ENCODE measurements around the gene ILF3.

ILF3 gene

GRCh38 chr19:10641248-10641647 lies 12.9 kb upstream of the ILF3 start:
- H3K9me3 ChIP-seq (ENCODE audit: control insufficient read depth, low read length) = no peaks in the 10 kb centered on the region
- H3K4me3 ChIP-seq (ENCODE audit: insufficient read depth, low read depth, low read length) = no peak overlapping the region
- H3K27me3 ChIP-seq (ENCODE audit: control insufficient read depth, insufficient read depth, low read length, poor library complexity, severe bottlenecking) = no peaks in the 10 kb centered on the region
- peaks cover 19% of the 10 kb centered on the region for H3K36me3 ChIP-seq (ENCODE audit: control insufficient read depth, insufficient read depth, low read length)
- peaks cover 18% of the 10 kb centered on the region for H3K4me1 ChIP-seq (ENCODE audit: control insufficient read depth, insufficient read depth, low read length)
- no peak overlapping the region for H3K27ac ChIP-seq (ENCODE audit: insufficient read depth, low read depth, low read length, poor library complexity, severe bottlenecking)
- 87 to 92% methylated on average over 4 of the region's 4 CpGs for WGBS, 2 experiments

GRCh38 chr19:10642473-10643171 lies 11.5 kb upstream of the ILF3 start:
- no peak overlapping the region for H3K4me3 ChIP-seq (ENCODE audit: insufficient read depth, low read depth, low read length)
- no peaks in the 10 kb centered on the region for H3K9me3 ChIP-seq (ENCODE audit: control insufficient read depth, low read length)
- WGBS, 2 experiments = 82 to 85% methylated on average over 25 of the region's 25 CpGs
- H3K27ac ChIP-seq (ENCODE audit: insufficient read depth, low read depth, low read length, poor library complexity, severe bottlenecking) = peak overlapping the region; percentile 8
- no peaks in the 10 kb centered on the region for H3K27me3 ChIP-seq (ENCODE audit: control insufficient read depth, insufficient read depth, low read length, poor library complexity, severe bottlenecking)
- H3K4me1 ChIP-seq (ENCODE audit: control insufficient read depth, insufficient read depth, low read length) = peaks cover 18% of the 10 kb centered on the region
- peaks cover 6% of the 10 kb centered on the region for H3K36me3 ChIP-seq (ENCODE audit: control insufficient read depth, insufficient read depth, low read length)

GRCh38 chr19:10643172-10643967 lies 10.8 kb upstream of the ILF3 start:
- no peaks in the 10 kb centered on the region for H3K36me3 ChIP-seq (ENCODE audit: control insufficient read depth, insufficient read depth, low read length)
- H3K4me3 ChIP-seq (ENCODE audit: insufficient read depth, low read depth, low read length) = no peak overlapping the region
- peak overlapping the region; percentile 68 for H3K27ac ChIP-seq (ENCODE audit: insufficient read depth, low read depth, low read length, poor library complexity, severe bottlenecking)
- peaks cover 18% of the 10 kb centered on the region for H3K4me1 ChIP-seq (ENCODE audit: control insufficient read depth, insufficient read depth, low read length)
- H3K27me3 ChIP-seq (ENCODE audit: control insufficient read depth, insufficient read depth, low read length, poor library complexity, severe bottlenecking) = no peaks in the 10 kb centered on the region
- 89 to 91% methylated on average over 21 of the region's 21 CpGs for WGBS, 2 experiments
- no peaks in the 10 kb centered on the region for H3K9me3 ChIP-seq (ENCODE audit: control insufficient read depth, low read length)

- peaks cover 18% of the 10 kb centered on the region for H3K4me1 ChIP-seq (ENCODE audit: control insufficient read depth, insufficient read depth, low read length)
- H3K27me3 ChIP-seq (ENCODE audit: control insufficient read depth, insufficient read depth, low read length, poor library complexity, severe bottlenecking) = no peaks in the 10 kb centered on the region
- no peaks in the 10 kb centered on the region for H3K36me3 ChIP-seq (ENCODE audit: control insufficient read depth, insufficient read depth, low read length)
- no peak overlapping the region for H3K4me3 ChIP-seq (ENCODE audit: insufficient read depth, low read depth, low read length)
- WGBS, 2 experiments = 50 to 63% methylated on average over 3 of the region's 3 CpGs
- no peaks in the 10 kb centered on the region for H3K9me3 ChIP-seq (ENCODE audit: control insufficient read depth, low read length)
- H3K27ac ChIP-seq (ENCODE audit: insufficient read depth, low read depth, low read length, poor library complexity, severe bottlenecking) = peak overlapping the region; percentile 68
Observed at GRCh38 chr19:10643968-10644259, 10.2 kb upstream of the ILF3 start.

GRCh38 chr19:10644260-10645007 lies 9.7 kb upstream of the ILF3 start:
- Histone ChIP-seq H3K27ac (ENCODE audit: insufficient read depth, low read depth, low read length, poor library complexity, severe bottlenecking) (peak overlapping the region; percentile 68), H3K4me3 (ENCODE audit: insufficient read depth, low read depth, low read length) (no peak overlapping the region), H3K36me3 (ENCODE audit: control insufficient read depth, insufficient read depth, low read length) (no peaks in the 10 kb centered on the region)

GRCh38 chr19:10646456-10647159 lies 7.5 kb upstream of the ILF3 start:
- Histone ChIP-seq H3K4me3 (ENCODE audit: insufficient read depth, low read depth, low read length) (no peak overlapping the region), H3K4me1 (ENCODE audit: control insufficient read depth, insufficient read depth, low read length) (peaks cover 18% of the 10 kb centered on the region), H3K27me3 (ENCODE audit: control insufficient read depth, insufficient read depth, low read length, poor library complexity, severe bottlenecking) (no peaks in the 10 kb centered on the region), H3K27ac (ENCODE audit: insufficient read depth, low read depth, low read length, poor library complexity, severe bottlenecking) (no peak overlapping the region), H3K9me3 (ENCODE audit: control insufficient read depth, low read length) (no peaks in the 10 kb centered on the region), H3K36me3 (ENCODE audit: control insufficient read depth, insufficient read depth, low read length) (no peaks in the 10 kb centered on the region)
- 92 to 94% methylated on average over 12 of the region's 12 CpGs for WGBS, 2 experiments

More at GRCh38 chr19:10644260-10645007, 9.7 kb upstream of the ILF3 start:
- 35 to 40% methylated on average over 13 to 14 of the region's 14 CpGs for WGBS, 2 experiments
- Histone ChIP-seq H3K9me3 (ENCODE audit: control insufficient read depth, low read length) (no peaks in the 10 kb centered on the region), H3K27me3 (ENCODE audit: control insufficient read depth, insufficient read depth, low read length, poor library complexity, severe bottlenecking) (no peaks in the 10 kb centered on the region), H3K4me1 (ENCODE audit: control insufficient read depth, insufficient read depth, low read length) (peaks cover 18% of the 10 kb centered on the region)

- Histone ChIP-seq H3K27ac (ENCODE audit: insufficient read depth, low read depth, low read length, poor library complexity, severe bottlenecking) (no peak overlapping the region), H3K4me1 (ENCODE audit: control insufficient read depth, insufficient read depth, low read length) (peaks cover 11% of the 10 kb centered on the region), H3K9me3 (ENCODE audit: control insufficient read depth, low read length) (no peaks in the 10 kb centered on the region), H3K36me3 (ENCODE audit: control insufficient read depth, insufficient read depth, low read length) (no peaks in the 10 kb centered on the region), H3K4me3 (ENCODE audit: insufficient read depth, low read depth, low read length) (no peak overlapping the region), H3K27me3 (ENCODE audit: control insufficient read depth, insufficient read depth, low read length, poor library complexity, severe bottlenecking) (no peaks in the 10 kb centered on the region)
- 92 to 94% methylated on average over 4 of the region's 4 CpGs for WGBS, 2 experiments
Observed at GRCh38 chr19:10648360-10648759, 5.8 kb upstream of the ILF3 start.

GRCh38 chr19:10651851-10652250 lies 2.3 kb upstream of the ILF3 start:
- no peak overlapping the region for H3K27ac ChIP-seq (ENCODE audit: insufficient read depth, low read depth, low read length, poor library complexity, severe bottlenecking)
- no peaks in the 10 kb centered on the region for H3K36me3 ChIP-seq (ENCODE audit: control insufficient read depth, insufficient read depth, low read length)
- H3K4me3 ChIP-seq (ENCODE audit: insufficient read depth, low read depth, low read length) = no peak overlapping the region
- WGBS, 2 experiments = 95 to 97% methylated on average over 4 of the region's 4 CpGs
- H3K27me3 ChIP-seq (ENCODE audit: control insufficient read depth, insufficient read depth, low read length, poor library complexity, severe bottlenecking) = no peaks in the 10 kb centered on the region
- H3K9me3 ChIP-seq (ENCODE audit: control insufficient read depth, low read length) = no peaks in the 10 kb centered on the region
- H3K4me1 ChIP-seq (ENCODE audit: control insufficient read depth, insufficient read depth, low read length) = no peaks in the 10 kb centered on the region

GRCh38 chr19:10653482-10653731 lies 739 bp upstream of the ILF3 start:
- peak overlapping the region; percentile 92 for H3K27ac ChIP-seq (ENCODE audit: insufficient read depth, low read depth, low read length, poor library complexity, severe bottlenecking)
- 0% methylated on average over 18 of the region's 18 CpGs for WGBS, 2 experiments
- H3K36me3 ChIP-seq (ENCODE audit: control insufficient read depth, insufficient read depth, low read length) = peaks cover 13% of the 10 kb centered on the region
- no peaks in the 10 kb centered on the region for H3K27me3 ChIP-seq (ENCODE audit: control insufficient read depth, insufficient read depth, low read length, poor library complexity, severe bottlenecking)
- peak overlapping the region; percentile 98 for H3K4me3 ChIP-seq (ENCODE audit: insufficient read depth, low read depth, low read length)
- no peaks in the 10 kb centered on the region for H3K4me1 ChIP-seq (ENCODE audit: control insufficient read depth, insufficient read depth, low read length)
- no peaks in the 10 kb centered on the region for H3K9me3 ChIP-seq (ENCODE audit: control insufficient read depth, low read length)

Data from ectodermal cell (in vitro differentiated cells).